HEK293T (cell line): Measurements from ENCODE around the gene CDK3.
"Not testable (repeated sequence)": the region's sequence is repeated elsewhere in the genome, so short reads cannot be mapped to it uniquely, and the experiment has no call there.

ENCODE experiments used
- CTCF ChIA-PET: fragments of 350-600 bp; formaldehyde crosslinking; extraction: SDS; loops from one replicate; lab custom pipeline; 2021; ENCODE audit warnings: antibody characterized with exemption, inconsistent platforms; lab: Yijun Ruan, JAX
- POLR2A ChIA-PET: fragments of 350-600 bp; formaldehyde crosslinking; extraction: SDS; loops from one replicate; lab custom pipeline; 2020; ENCODE audit warnings: antibody characterized with exemption, inconsistent platforms; lab: Yijun Ruan, JAX
- DNase-seq: peaks from one replicate; pipeline ENCODE4 v3.0.0; 2012; ENCODE audit warnings: mixed read lengths; ENCODE audit errors: extremely low spot score
- ARNT ChIP-seq: fragments of 450-650 bp; IDR thresholded peaks from 2 replicates; pipeline ENCODE4 v1.6.1; 2017; ENCODE audit warnings: mild to moderate bottlenecking
- BHLHE40 ChIP-seq: fragments of 450-650 bp; IDR thresholded peaks from 2 replicates; pipeline ENCODE4 v1.6.1; 2016; ENCODE audit warnings: mild to moderate bottlenecking, moderate library complexity, borderline replicate concordance
- CTBP1 ChIP-seq: fragments of 450-650 bp; IDR thresholded peaks from 2 replicates; pipeline ENCODE4 v1.6.1; 2016; ENCODE audit warnings: borderline replicate concordance
- ELF4 ChIP-seq: fragments of 450-650 bp; IDR thresholded peaks from 2 replicates; pipeline ENCODE4 v1.6.1; 2017; ENCODE audit warnings: antibody characterized with exemption
- FOXA1 ChIP-seq: fragments of 450-650 bp; IDR thresholded peaks from 2 replicates; pipeline ENCODE4 v1.6.1; 2016; ENCODE audit warnings: mild to moderate bottlenecking
- FOXK2 ChIP-seq: fragments of 450-650 bp; IDR thresholded peaks from 2 replicates; pipeline ENCODE4 v1.6.1; 2016; ENCODE audit warnings: mild to moderate bottlenecking
- FOXM1 ChIP-seq: fragments of 450-650 bp; IDR thresholded peaks from 2 replicates; pipeline ENCODE4 v1.6.1; 2017; ENCODE audit warnings: mild to moderate bottlenecking, borderline replicate concordance
- HDGF ChIP-seq: fragments of 450-650 bp; IDR thresholded peaks from 2 replicates; pipeline ENCODE4 v1.6.1; 2017; ENCODE audit warnings: antibody characterized with exemption, borderline replicate concordance
- L3MBTL2 ChIP-seq: fragments of 450-650 bp; conservative IDR thresholded peaks from 2 replicates; pipeline ENCODE4 v1.6.1; 2016; ENCODE audit warnings: mild to moderate bottlenecking
- LEF1 ChIP-seq: fragments of 450-650 bp; IDR thresholded peaks from 2 replicates; pipeline ENCODE4 v1.6.1; 2017; ENCODE audit warnings: mild to moderate bottlenecking, borderline replicate concordance
- NFRKB ChIP-seq: fragments of 450-650 bp; IDR thresholded peaks from 2 replicates; pipeline ENCODE4 v1.6.1; 2016; ENCODE audit warnings: mild to moderate bottlenecking, moderate library complexity
- PKNOX1 ChIP-seq: fragments of 450-650 bp; IDR thresholded peaks from 2 replicates; pipeline ENCODE4 v1.6.1; 2016
- SP1 ChIP-seq: fragments of 450-650 bp; IDR thresholded peaks from 2 replicates; pipeline ENCODE4 v1.6.1; 2017
- SUZ12 ChIP-seq: fragments of 450-650 bp; IDR thresholded peaks from 2 replicates; pipeline ENCODE4 v1.6.1; 2016; ENCODE audit warnings: mild to moderate bottlenecking
- TARDBP ChIP-seq: fragments of 450-650 bp; IDR thresholded peaks from 2 replicates; pipeline ENCODE4 v1.6.1; 2016
- ZNF384 ChIP-seq: fragments of 450-650 bp; IDR thresholded peaks from 2 replicates; pipeline ENCODE4 v1.6.1; 2016

The CDK3 gene

GRCh38 chr17:75965468-75965867, 35.2 kb upstream of the CDK3 start:
- POLR2A ChIA-PET, result no interaction called here
- DNase-seq, result no peak
- CTCF ChIA-PET, result no interaction called here
- no peak for TF ChIP-seq L3MBTL2
- TF ChIP-seq ZNF384, result no peak
- TF ChIP-seq PKNOX1, result no peak
- TF ChIP-seq FOXK2, result no peak
- no peak for TF ChIP-seq HDGF
- no peak for TF ChIP-seq SUZ12
- TF ChIP-seq SP1, result no peak
- TF ChIP-seq ELF4, result no peak
- no peak for TF ChIP-seq NFRKB
- TF ChIP-seq FOXM1, result no peak
- no peak for TF ChIP-seq FOXA1

DNA sequence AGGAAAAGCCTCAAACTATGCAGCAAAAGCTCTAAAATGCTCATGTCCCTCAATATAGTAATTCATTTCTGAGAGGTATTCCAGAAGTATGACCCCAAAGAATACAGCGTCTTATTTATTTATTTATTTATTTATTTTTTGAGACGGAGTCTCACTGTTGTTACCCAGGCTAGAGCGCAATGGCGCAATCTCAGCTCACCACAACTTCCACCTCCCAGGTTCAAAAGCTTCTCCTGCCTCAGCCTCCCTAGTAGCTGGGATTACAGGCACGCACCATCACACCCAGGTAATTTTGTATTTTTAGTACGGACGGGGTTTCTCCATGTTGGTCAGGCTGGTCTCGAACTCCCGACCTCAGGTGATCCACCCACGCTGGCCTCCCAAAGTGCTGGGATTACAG, 31.6 kb upstream of the CDK3 start:
- POLR2A ChIA-PET, DNase-seq: not testable (repeated sequence)
- CTCF ChIA-PET, result interaction anchor here (0.6 kb wide), 1 partner anchor 156 kb away, joined by 6 read pairs; no protein-coding TSS in a partner anchor

- ChIA-PET CTCF (no interaction called here), POLR2A (no interaction called here)
- DNase-seq, result no peak
- no peak for TF ChIP-seq TARDBP
- TF ChIP-seq ZNF384, result no peak
- no peak for TF ChIP-seq FOXM1
- TF ChIP-seq CTBP1, result no peak
- TF ChIP-seq PKNOX1, result no peak
- TF ChIP-seq BHLHE40, result no peak
- no peak for TF ChIP-seq ARNT
- no peak for TF ChIP-seq L3MBTL2
- no peak for TF ChIP-seq SUZ12
- TF ChIP-seq HDGF, result no peak
- no peak for TF ChIP-seq SP1
- TF ChIP-seq NFRKB, result no peak
- no peak for TF ChIP-seq FOXA1
These were observed 30.6 kb upstream of the CDK3 start for GRCh38 chr17:75970011-75970523.

DNA sequence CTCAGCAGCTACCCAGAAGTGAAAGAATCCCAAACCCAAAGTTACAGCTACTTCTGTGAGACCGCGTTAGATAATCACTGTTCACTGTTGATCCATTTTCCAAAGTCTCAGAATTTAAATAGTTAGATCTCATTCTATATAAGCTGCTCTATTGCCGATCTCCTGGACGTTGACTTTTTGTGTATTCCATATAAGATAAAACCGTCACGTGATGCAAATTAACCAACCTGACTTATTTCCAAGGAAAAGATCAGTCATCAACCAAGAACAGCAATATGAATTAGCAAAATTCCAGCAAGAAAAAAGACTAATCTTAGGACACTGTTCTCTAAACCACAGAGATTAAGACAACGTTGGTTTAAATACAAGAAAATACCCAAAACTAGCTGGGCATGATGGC, 30.0 kb upstream of the CDK3 start:
- CTCF ChIA-PET, result no interaction called here
- no peak for TF ChIP-seq SUZ12
- TF ChIP-seq NFRKB, result no peak
- TF ChIP-seq BHLHE40, result no peak
- TF ChIP-seq ZNF384, result no peak
- no peak for TF ChIP-seq CTBP1
- TF ChIP-seq L3MBTL2, result no peak
- TF ChIP-seq LEF1, result no peak
- no peak for TF ChIP-seq FOXA1
- POLR2A ChIA-PET, result no interaction called here
- no peak for DNase-seq

DNA sequence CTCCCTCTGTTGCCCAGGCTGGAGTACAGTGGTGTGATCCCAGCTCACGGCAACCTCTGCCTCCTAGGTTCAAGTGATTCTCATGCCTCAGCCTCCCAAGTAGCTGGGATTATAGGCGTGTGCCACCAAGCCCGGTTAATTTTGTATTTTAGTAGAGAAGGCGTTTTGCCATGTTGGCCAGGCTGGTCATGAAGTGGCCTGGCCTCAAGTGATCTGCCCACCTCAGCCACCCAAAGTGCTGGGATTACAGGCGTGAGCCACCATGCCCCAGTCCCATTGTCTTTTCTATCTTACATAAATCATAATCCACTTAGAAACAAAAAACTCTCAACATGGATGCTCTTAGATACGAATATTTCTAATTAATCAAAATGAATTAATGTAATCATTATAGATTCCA, 25.5 kb upstream of the CDK3 start:
- DNase-seq, POLR2A ChIA-PET: not testable (repeated sequence)
- CTCF ChIA-PET, result interaction anchor here (1.1 kb wide), 1 partner anchor 26 kb away, joined by 4 read pairs; the partner anchor contains the start of gene CDK3

DNA sequence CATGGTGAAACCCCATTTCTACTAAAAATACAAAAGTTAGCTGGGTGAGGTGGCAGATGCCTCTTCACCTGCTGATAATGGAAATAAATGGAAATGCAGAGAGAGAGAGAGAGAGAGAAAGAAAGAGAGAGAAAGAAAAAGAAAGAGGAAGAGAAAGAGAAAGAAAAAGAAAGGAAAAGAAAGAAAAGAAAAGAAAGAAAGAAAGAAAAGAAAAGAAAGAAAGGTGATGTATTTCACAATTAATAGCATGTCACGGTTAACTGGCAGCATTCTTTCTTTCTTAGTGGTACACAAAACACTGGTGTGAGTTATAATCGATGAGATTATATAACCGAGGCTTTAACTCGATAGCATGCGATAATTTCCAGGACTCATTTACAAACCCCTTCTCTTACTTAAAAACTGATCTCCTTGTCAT, 24.9 kb upstream of the CDK3 start:
- DNase-seq, result no peak
- ChIA-PET CTCF (interaction anchor here (1.0 to 1.1 kb wide), 2 partner anchors 25 to 38 kb away, joined by 3 to 4 read pairs; partner anchors contain the start of gene CDK3), POLR2A (interaction anchor here (0.8 to 1.0 kb wide), 2 partner anchors 35 to 54 kb away, joined by 3 read pairs; partner anchors contain the start of gene FBF1)
- no peak for TF ChIP-seq FOXA1
- TF ChIP-seq TARDBP, result no peak
- TF ChIP-seq FOXK2, result no peak
- no peak for TF ChIP-seq LEF1
- TF ChIP-seq SP1, result no peak
- no peak for TF ChIP-seq ARNT
- no peak for TF ChIP-seq ELF4
- TF ChIP-seq L3MBTL2, result no peak
- no peak for TF ChIP-seq ZNF384
- no peak for TF ChIP-seq NFRKB
- no peak for TF ChIP-seq FOXM1
- TF ChIP-seq CTBP1, result no peak
- TF ChIP-seq SUZ12, result no peak
- TF ChIP-seq HDGF, result no peak
- TF ChIP-seq PKNOX1, result no peak
- TF ChIP-seq BHLHE40, result no peak
